Small intestine (tissue), 7 donors: Measurements from ENCODE around the gene QSOX1. TPM values are rescaled to one million over a fixed set of nuclear protein-coding genes. Genes with fewer than 3 reads are reported as not detected.

Source experiments
- DNase-seq, 2 donors: peaks; one replicate each; pipeline versions ENCODE4 v3.0.0 to v3.0.0-alpha.2; 2013
- FAIRE-seq: peaks from 2 replicates; lab custom pipeline; 2012; peaks lifted over from hg19 to GRCh38; lab: Jason Lieb, UNC
- H3K27ac ChIP-seq, 3 donors: one replicate each; pipeline ENCODE4 v1.5.1; 2013; ENCODE audit warnings: low read length in 2 of 3, mild to moderate bottlenecking in 2 of 3, control low read depth in 1 of 3, inconsistent platforms in 1 of 3, low read depth in 1 of 3, moderate library complexity in 1 of 3
- H3K27me3 ChIP-seq, 3 donors: one replicate each; pipeline ENCODE4 v1.6.1; 2013; ENCODE audit warnings: low read length in 3 of 3, inconsistent platforms in 1 of 3; ENCODE audit not compliant: control insufficient read depth in 3 of 3, insufficient read depth in 3 of 3
- H3K36me3 ChIP-seq, 3 donors: one replicate each; pipeline ENCODE4 v1.6.1; 2013; ENCODE audit warnings: low read length in 3 of 3, inconsistent platforms in 1 of 3, low read depth in 1 of 3, mild to moderate bottlenecking in 1 of 3, moderate library complexity in 1 of 3; ENCODE audit not compliant: control insufficient read depth in 3 of 3, insufficient read depth in 2 of 3
- H3K4me1 ChIP-seq, 3 donors: one replicate each; pipeline ENCODE4 v1.6.1; 2013; ENCODE audit warnings: low read length in 2 of 3, inconsistent platforms in 1 of 3, low read depth in 1 of 3, mild to moderate bottlenecking in 1 of 3, moderate library complexity in 1 of 3; ENCODE audit not compliant: control insufficient read depth in 3 of 3, insufficient read depth in 2 of 3
- H3K4me3 ChIP-seq, 3 donors: one replicate each; pipeline ENCODE4 v1.5.1; 2013; ENCODE audit warnings: low read length in 3 of 3, control low read depth in 1 of 3, inconsistent platforms in 1 of 3, low read depth in 1 of 3, mild to moderate bottlenecking in 1 of 3, moderate library complexity in 1 of 3
- H3K9me3 ChIP-seq, 2 donors: one replicate each; pipeline ENCODE4 v1.6.1; 2013; ENCODE audit warnings: low read depth in 1 of 2, low read length in 1 of 2; ENCODE audit not compliant: control insufficient read depth in 2 of 2, insufficient read depth in 1 of 2
- WGBS, 3 donors: extraction: QIAGEN DNeasy Blood & Tissue Kit; methylation state at CpG; one replicate each; pipeline ENCODE4 v1.1.7; 2013; 5-methylcytosine and 5-hydroxymethylcytosine counted together
- polyA plus RNA-seq, 4 donors: library from polyadenylated mRNA; stranded (reverse) in 3 of 4; unstranded in 1 of 4; fragments of 200-250 nt in 3 of 4; fragments of 120-200 nt in 1 of 4; gene quantifications; one replicate each; pipeline versions ENCODE4 v1.2.1 to v1.2.3, GENCODE V29; 2013
- donor health status: healthy with polysubstance abuse.
- donor health status: control.
- donor health status: control.
- donor health status: Bipolar disorder and iron deficiency.
- donor health status: healthy.

Gene QSOX1
- polyA plus RNA-seq, 4 donors: 18.1 to 115 (median 42.9) TPM

- H3K4me3 ChIP-seq: no peak overlapping the region
- no peaks in the 10 kb centered on the region for H3K36me3 ChIP-seq
- DNase-seq (no peak), FAIRE-seq (no peak)
- H3K9me3 ChIP-seq: no peaks in the 10 kb centered on the region
- no peak overlapping the region for H3K27ac ChIP-seq
- peaks cover 0 to 22% (median 7%) of the 10 kb centered on the region in 3 donors for H3K27me3 ChIP-seq
- no peaks in the 10 kb centered on the region for H3K4me1 ChIP-seq
- WGBS, 3 donors: 80 to 82% (median 81%) methylated on average over 20 of the region's 20 CpGs
Measured at GRCh38 chr1:180218806-180219765, 64.4 kb downstream of the QSOX1 start.

GRCh38 chr1:180219776-180220175, 65.1 kb downstream of the QSOX1 start:
- Histone ChIP-seq H3K27me3 (peaks cover 2 to 28% (median 9%) of the 10 kb centered on the region in 3 donors), H3K27ac (no peak overlapping the region), H3K4me3 (no peak overlapping the region), H3K9me3 (no peaks in the 10 kb centered on the region), H3K36me3 (no peaks in the 10 kb centered on the region), H3K4me1 (no peaks in the 10 kb centered on the region)
- DNase-seq: no peak
- no peak for FAIRE-seq
- WGBS, 3 donors: 85 to 91% (median 86%) methylated on average over 11 of the region's 11 CpGs

GRCh38 chr1:180221462-180221861, 66.8 kb downstream of the QSOX1 start:
- no peaks in the 10 kb centered on the region for H3K9me3 ChIP-seq
- no peak overlapping the region for H3K4me3 ChIP-seq
- no peak for DNase-seq
- H3K36me3 ChIP-seq: no peaks in the 10 kb centered on the region
- FAIRE-seq: no peak
- 84 to 93% (median 88%) methylated on average over 6 of the region's 6 CpGs for WGBS, 3 donors
- H3K27ac ChIP-seq: no peak overlapping the region
- H3K27me3 ChIP-seq: peaks cover 2 to 45% (median 12%) of the 10 kb centered on the region in 3 donors
- no peaks in the 10 kb centered on the region for H3K4me1 ChIP-seq

GRCh38 chr1:180224902-180225301, 70.2 kb downstream of the QSOX1 start:
- WGBS, 3 donors: 48 to 61% (median 57%) methylated on average over 5 of the region's 5 CpGs
- no peaks in the 10 kb centered on the region for H3K36me3 ChIP-seq
- H3K4me3 ChIP-seq: no peak overlapping the region
- H3K4me1 ChIP-seq: no peaks in the 10 kb centered on the region
- H3K27ac ChIP-seq: no peak overlapping the region
- H3K9me3 ChIP-seq: peaks cover 0 to 3% of the 10 kb centered on the region in 2 donors
- FAIRE-seq: no peak
- H3K27me3 ChIP-seq: peaks cover 2 to 70% (median 26%) of the 10 kb centered on the region in 3 donors
- no peak for DNase-seq

GRCh38 chr1:180225403-180225802, 70.7 kb downstream of the QSOX1 start:
- H3K27ac ChIP-seq: no peak overlapping the region
- H3K36me3 ChIP-seq: no peaks in the 10 kb centered on the region
- WGBS, 3 donors: 10 to 53% (median 44%) methylated on average over 2 of the region's 2 CpGs
- peaks cover 0 to 1% (median under 1%) of the 10 kb centered on the region in 3 donors for H3K4me1 ChIP-seq
- peaks cover 2 to 75% (median 27%) of the 10 kb centered on the region in 3 donors for H3K27me3 ChIP-seq
- no peak for DNase-seq
- H3K9me3 ChIP-seq: peaks cover 0 to 3% of the 10 kb centered on the region in 2 donors
- FAIRE-seq: no peak
- H3K4me3 ChIP-seq: no peak overlapping the region

- Histone ChIP-seq H3K27me3 (peaks cover 17 to 90% (median 47%) of the 10 kb centered on the region in 3 donors), H3K27ac (no peak overlapping the region), H3K4me3 (no peak overlapping the region), H3K4me1 (peaks cover 0 to 5% (median 2%) of the 10 kb centered on the region in 3 donors), H3K36me3 (no peaks in the 10 kb centered on the region), H3K9me3 (peaks cover 0 to 3% of the 10 kb centered on the region in 2 donors)
- FAIRE-seq (no peak), DNase-seq (no peak)
- 12 to 16% (median 16%) methylated on average over 17 of the region's 17 CpGs for WGBS, 3 donors
Measured at GRCh38 chr1:180227861-180228647, 73.4 kb downstream of the QSOX1 start.

GRCh38 chr1:180228648-180229482, 74.2 kb downstream of the QSOX1 start:
- DNase-seq (peak in 1 of 2 donors; percentile 53), FAIRE-seq (no peak)

More at GRCh38 chr1:180228648-180229482, 74.2 kb downstream of the QSOX1 start:
- no peaks in the 10 kb centered on the region for H3K36me3 ChIP-seq
- 4 to 8% (median 4%) methylated on average over 50 to 57 of the region's 57 CpGs for WGBS, 3 donors
- H3K4me1 ChIP-seq: peaks cover 4 to 6% (median 5%) of the 10 kb centered on the region in 3 donors
- peaks cover 0 to 3% of the 10 kb centered on the region in 2 donors for H3K9me3 ChIP-seq
- peaks cover 22 to 90% (median 49%) of the 10 kb centered on the region in 3 donors for H3K27me3 ChIP-seq
- H3K4me3 ChIP-seq: peak overlapping the region in 2 of 3 donors; percentile 12 to 71
- no peak overlapping the region for H3K27ac ChIP-seq
